HUDEP-2 (cell line): ENCODE data around the gene HPRT1.
A peak's percentile ranks its signal among the peaks of the same experiment; 100 is the strongest.
"Not testable (repeated sequence)": the region's sequence is repeated elsewhere in the genome, so short reads cannot be mapped to it uniquely, and the experiment has no call there.

Experiments used
- DNase-seq, 76 experiments: peaks; one replicate each; lab custom pipeline; 2025; ENCODE audit not compliant: unreplicated experiment in 76 of 76; lab: John Stamatoyannopoulos, UW

HPRT1 gene, protein sequence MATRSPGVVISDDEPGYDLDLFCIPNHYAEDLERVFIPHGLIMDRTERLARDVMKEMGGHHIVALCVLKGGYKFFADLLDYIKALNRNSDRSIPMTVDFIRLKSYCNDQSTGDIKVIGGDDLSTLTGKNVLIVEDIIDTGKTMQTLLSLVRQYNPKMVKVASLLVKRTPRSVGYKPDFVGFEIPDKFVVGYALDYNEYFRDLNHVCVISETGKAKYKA

DNA sequence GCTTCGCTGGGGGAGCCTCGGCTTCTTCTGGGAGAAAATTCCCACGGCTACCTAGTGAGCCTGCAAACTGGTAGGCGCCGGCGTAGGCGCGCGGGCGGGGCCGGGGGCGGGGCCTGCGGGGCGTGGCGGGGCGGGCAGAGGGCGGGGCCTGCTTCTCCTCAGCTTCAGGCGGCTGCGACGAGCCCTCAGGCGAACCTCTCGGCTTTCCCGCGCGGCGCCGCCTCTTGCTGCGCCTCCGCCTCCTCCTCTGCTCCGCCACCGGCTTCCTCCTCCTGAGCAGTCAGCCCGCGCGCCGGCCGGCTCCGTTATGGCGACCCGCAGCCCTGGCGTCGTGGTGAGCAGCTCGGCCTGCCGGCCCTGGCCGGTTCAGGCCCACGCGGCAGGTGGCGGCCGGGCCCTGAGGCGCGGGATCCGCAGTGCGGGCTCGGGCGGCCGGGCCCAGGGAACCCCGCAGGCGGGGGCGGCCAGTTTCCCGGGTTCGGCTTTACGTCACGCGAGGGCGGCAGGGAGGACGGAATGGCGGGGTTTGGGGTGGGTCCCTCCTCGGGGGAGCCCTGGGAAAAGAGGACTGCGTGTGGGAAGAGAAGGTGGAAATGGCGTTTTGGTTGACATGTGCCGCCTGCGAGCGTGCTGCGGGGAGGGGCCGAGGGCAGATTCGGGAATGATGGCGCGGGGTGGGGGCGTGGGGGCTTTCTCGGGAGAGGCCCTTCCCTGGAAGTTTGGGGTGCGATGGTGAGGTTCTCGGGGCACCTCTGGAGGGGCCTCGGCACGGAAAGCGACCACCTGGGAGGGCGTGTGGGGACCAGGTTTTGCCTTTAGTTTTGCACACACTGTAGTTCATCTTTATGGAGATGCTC, at the start of gene HPRT1:
TSS of gene HPRT1 (plus strand) at position 161 of the 857 bp plus-strand sequence. CDS start at position 308, 147 bp downstream.
- DNase-seq: peak in 74 of 76 experiments; percentile 0 to 72 (median 50)

DNA sequence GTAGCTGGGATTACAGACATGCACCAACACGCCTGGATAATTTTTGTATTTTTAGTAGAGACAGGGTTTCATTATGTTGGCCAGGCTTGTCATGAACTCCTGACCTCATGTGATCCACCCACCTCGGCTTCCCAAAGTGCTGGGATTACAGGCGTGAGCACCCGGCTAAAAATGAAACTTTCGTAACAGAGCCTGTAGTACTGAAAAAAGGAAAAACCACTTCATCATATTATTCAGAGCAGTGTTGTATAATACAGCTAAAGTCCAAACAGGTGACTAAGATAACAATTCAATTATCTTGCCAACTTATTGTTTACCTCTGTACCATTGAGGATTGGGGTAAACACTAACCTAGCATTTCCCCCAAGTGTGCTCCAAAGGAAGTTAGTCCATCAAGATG, 43.9 kb upstream of the HPRT1 start:
- no peak for DNase-seq

DNA sequence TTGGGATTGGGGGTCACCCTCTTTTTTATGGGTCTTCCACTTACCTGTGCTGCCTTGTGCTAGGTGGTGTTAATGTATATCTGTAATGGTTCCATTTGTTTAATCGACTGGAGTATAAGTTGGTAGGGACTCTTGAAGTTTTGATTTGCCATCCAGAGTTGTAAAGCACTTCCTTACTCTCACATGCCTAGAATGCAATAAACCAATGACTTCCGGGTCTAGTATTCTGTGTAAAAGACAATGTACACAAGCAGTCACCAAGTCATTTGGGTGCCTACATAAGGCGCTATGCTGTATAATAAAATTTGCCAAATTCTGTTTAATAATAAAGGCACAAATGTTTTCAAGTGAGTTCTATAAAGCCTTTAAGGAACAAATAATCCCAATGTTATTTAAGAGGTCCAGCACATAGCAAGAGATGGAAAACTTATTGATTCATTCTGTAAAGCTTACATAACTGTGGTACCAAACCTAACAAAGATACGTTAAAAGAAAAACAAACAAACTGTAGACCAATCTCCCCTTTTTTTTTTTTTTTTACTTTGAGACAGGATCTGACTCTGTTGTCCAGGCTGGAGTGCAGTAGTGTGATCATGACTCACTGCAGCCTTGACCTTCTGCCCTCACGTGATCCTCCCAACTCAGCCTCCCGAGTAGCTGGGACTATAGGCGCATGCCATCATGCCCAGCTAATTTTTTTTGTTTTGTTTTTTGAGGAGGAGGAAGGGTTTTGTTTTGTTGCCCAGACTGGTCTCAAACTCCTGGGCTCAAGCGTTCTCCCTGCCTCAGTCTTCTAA, 41.5 kb upstream of the HPRT1 start:
- DNase-seq: no peak

DNA sequence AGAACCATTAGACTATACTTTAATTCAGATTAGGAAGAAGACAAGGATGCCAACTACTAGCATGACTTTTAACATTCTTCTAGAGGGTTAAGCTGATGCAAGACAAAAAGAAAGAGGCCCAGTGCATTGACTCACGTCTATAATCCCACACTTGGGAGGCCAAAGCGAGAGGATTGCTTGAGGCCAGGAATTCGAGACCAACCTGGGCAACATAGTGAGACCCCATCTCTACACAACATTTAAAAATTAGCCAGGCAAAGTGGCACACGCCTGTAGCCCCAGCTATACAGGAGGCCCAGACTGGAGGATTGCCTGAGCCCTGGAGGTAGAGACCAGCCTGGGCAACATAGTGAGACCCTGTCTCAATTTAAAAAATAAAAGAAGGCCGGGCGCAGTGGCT, 40.2 kb upstream of the HPRT1 start:
- no peak for DNase-seq

DNA sequence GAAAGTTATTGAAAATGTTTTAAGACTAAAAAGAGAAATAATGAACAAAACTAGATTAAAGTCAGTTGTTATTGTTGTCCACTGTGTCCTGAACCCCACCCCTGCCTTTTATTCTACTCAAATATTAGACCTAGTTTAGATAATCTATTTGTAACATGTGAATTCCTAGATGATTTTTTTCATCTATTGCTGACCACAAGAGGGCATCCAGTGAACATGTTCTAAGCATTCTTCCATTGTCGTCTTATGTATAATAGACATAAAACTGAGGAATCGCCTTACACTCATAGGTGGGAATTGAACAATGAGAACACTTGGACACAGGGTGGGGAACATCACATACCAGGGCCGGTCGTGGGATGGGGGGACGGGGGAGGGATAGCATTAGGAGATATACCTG, 36.4 kb upstream of the HPRT1 start:
- DNase-seq: peak in 4 of 76 experiments; percentile 0 to 17 (median 4)

DNA sequence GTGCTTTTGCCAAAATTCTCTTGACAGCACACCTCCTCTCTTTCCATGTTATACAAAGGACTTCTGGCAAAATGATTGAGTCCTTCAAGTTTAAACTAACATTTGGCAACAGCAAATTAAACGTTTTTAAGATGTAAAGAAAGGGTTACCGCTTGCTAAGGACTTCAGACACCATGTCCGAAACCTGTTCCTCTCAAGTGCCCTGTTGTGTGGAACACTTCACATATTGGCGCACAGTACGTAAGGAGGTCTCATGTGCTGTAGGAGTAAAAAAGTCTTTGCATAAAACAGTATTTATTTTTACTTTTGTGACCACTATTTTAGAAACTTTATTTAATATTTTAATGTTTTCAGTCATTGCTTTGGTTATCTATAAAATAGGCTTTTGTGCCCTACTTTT, 33.7 kb upstream of the HPRT1 start:
- DNase-seq: no peak

DNA sequence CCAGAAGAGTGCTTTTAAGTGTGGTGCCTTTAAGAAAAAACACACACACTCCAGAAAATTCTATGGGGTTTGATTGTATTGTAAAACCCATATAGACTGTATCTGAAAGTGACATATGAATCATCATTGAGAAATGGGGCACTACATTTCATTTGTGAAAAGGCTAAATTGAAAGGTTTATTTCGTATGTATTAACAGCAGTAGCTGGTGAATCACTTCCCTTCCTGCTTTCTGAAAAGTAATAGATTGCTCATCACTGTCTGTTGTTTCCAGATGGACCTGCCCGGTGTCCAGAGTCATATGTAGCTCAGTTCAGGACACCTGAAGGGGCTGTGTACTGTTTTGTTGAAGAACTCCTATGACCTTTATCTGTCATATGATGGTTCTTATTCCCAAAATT, 28.1 kb upstream of the HPRT1 start:
- no peak for DNase-seq

DNA sequence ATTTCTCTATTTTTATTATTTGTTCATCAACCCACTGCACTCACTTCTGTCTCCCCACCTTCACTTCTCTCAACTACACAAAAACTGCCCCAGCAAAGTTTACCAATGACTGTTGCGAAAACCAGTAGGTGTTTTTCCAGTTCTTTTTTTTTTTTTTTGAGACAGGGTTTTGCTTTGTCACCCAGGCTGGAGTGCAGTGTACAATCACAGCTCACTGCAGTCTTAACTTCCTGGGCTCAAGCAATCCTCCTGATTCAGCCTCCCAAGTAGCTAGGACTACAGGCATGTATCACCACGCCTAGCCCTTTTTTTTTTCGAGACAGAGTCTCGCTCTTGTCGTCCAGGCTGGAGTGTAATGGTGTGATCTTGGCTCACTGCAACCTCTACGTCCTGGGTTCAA, 24.1 kb upstream of the HPRT1 start:
- DNase-seq: no peak

DNA sequence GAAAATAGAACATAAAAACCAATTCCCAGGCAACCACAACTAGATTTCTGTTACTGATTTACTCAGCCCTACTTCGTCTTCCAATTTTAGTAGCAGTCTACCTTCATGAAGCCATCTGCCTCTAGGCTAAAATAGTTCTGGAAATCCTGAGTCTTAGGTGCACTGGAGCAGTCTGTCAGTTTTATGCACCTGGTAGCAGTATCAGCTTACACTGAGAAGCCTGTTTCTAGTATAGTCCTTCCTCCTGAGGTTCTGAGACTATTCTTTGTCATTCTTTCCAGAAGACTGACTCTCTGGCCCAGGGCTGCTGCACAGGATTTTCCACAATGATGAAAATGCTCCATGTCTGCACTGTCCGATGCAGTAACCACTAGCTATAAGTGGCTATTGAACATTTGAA, 16.9 kb upstream of the HPRT1 start:
- DNase-seq: no peak

DNA sequence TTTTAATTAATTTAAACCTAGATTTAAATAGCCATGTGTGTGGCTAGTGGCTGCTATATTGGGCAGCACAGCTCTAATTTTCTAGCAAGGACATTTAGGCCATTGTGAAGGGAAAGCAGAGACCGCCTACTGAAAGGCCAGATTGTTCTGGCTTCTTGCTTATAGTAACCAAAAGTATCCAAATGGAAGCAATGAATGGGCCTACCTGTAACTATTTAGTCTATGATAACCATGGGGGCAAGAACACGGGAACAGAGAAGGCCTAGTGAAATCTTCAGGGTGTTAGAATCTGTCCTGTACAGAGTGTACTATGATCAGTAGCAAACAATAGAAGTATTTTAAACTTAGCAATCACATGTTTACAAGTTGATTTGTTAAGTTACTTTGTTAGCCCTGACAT, 16.5 kb upstream of the HPRT1 start:
- DNase-seq: no peak

DNA sequence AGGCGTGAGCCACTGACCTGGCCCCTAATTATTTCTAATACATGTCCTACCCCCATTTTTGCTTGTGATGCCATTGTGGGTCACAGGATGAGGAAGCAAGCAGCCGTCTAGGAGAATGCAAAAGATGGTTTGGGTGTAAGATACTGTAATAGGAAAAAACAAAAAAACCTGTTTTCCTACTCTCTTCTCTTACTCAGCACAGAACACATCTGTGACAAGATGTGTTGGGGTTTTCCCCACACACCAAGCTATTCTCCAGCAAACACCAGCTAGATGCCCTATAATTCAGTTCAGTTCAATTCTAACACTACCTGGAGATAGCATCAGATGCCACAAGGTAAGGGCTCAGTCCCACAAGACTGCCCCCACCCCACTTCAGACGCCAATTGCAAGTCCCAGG, 15.3 kb upstream of the HPRT1 start:
- no peak for DNase-seq

DNA sequence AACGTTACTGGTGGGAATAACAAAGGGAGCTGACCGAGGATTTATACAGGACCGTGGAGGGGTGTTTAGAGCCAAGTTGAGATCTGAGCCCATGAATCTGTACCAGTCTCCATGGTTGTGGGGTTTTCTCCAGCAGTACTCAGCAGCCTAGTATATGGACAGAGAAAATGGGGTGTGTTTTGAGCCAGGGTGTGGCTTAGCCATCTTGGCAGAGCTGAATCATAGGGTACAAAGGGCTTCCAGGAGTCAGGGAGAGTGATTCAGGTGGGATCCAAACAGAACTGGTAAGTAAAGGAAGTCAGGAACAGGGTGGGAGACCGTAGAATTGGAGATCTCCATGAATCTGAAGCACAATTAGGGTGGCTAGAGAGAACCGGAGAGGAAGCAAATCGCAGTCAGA, 7.4 kb upstream of the HPRT1 start:
- DNase-seq: peak in 1 of 76 experiments; percentile 0

DNA sequence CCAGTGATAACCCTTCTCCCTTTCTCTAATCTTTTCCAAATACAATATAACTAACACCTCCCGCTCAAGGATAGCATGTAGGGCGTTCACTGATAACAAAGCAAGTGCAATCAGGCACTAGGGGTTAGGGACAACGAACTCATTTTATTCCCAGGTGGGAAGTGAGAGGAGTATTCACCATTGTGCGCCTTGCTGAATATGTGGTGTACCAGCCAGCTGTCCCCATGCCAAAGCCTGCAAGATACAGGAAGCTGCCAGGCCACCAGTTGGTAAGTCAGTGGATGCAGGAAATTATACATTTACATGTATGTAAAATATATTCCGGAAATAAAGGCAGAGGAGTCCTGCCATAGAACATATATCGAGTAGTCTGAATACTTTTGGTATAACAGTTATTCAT, 6.3 kb upstream of the HPRT1 start:
- DNase-seq: no peak

DNA sequence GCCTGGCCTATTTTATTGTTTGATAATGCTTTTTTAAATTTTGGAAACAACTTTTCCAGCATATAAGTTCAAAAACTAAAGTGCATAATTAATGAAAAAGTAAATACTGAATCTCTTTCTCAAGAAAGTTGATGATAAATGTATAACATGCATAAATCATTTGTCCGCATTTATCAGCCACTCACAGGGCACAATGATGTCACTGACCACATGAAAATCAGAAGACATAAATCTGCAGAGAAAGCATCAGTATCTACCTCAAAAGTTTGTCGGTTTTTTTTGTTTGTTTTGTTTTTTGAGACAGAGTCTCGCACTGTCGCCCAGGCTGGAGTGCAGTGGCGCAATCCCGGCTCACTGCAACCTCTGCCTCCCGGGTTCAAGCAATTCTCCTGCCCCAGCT, 5.5 kb upstream of the HPRT1 start:
- DNase-seq: no peak

DNA sequence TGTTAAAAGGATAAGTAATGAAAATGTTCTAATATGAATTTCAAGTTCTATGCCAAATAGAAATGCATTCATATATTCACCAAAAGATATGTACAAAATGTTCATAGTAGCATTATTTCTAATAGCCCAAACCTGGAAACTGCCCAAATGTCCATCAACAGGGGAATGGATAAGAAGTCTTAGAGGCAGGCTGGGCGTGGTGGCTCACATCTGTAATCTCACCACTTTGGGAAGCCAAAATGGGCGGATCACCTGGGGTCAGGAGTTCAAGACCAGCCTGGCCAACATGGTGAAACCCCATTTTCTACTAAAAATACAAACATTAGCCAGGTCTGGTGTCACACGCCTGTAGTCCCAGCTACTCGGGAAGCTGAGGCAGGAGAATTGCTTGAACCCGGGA, 2.3 kb upstream of the HPRT1 start:
- DNase-seq: peak in 24 of 76 experiments; percentile 0 to 24 (median 3)

DNA sequence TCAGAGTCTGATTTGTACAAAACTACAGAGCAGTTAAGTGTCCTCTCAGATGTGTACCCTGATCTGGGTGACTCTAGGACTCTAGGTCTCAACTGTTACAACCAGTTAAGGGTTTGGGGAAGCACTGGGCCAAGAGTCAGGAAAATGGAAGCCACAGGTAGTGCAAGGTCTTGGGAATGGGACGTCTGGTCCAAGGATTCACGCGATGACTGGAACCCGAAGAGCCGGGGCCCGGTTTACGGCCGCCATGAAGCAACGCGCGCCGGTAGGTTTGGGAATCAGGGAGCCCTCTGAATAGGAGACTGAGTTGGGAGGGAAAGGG, 321 bp upstream of the HPRT1 start:
- DNase-seq: peak in 4 of 76 experiments; percentile 2 to 36 (median 30)

DNA sequence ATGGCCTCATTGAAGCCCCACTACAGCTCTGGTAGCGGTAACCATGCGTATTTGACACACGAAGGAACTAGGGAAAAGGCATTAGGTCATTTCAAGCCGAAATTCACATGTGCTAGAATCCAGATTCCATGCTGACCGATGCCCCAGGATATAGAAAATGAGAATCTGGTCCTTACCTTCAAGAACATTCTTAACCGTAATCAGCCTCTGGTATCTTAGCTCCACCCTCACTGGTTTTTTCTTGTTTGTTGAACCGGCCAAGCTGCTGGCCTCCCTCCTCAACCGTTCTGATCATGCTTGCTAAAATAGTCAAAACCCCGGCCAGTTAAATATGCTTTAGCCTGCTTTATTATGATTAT, 876 bp downstream of the HPRT1 start:
- peak in 7 of 76 experiments; percentile 0 to 10 (median 1) for DNase-seq

DNA sequence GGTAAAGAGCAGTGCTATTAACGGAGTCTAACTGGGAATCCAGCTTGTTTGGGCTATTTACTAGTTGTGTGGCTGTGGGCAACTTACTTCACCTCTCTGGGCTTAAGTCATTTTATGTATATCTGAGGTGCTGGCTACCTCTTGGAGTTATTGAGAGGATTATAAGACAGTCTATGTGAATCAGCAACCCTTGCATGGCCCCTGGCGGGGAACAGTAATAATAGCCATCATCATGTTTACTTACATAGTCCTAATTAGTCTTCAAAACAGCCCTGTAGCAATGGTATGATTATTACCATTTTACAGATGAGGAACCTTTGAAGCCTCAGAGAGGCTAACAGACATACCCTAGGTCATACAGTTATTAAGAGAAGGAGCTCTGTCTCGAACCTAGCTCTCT, 1.5 kb downstream of the HPRT1 start:
- DNase-seq: peak in 4 of 76 experiments; percentile 0 to 16 (median 2)

DNA sequence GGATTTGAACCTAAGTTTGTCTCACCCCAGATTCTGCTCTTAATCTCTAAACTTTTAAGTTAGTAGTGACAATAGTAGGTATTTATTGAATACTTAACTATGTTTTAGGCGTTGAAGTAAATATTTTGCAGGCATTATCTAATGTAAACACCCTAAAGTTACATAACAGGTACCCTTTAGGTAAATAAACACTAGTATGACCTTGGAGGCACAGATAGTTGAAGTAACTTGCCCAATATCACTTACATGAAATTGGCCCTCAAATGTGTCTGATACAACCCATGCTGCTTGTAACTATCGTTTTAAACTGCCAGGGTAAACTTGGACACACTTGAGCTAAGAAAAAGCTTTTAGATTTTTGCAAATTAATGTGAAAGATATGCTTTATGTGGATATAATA, 3.0 kb downstream of the HPRT1 start:
- DNase-seq: no peak

DNA sequence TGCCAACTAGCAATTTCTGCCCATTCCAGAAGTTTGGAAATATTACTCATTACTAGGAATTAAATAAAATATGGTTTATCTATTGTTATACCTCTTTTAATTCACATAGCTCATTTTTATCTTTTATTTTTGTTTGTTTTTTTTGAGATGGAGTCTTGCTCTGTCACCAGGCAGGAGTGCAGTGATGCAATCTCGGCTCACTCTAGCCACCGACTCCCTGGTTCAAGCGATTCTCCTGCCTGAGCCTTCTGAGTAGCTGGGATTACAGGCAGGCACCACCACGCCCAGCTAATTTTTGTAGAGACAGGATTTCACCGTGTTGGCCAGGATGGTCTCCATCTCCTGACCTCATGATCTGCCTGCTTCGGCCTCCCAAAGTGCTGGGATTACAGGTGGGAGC, 4.5 kb downstream of the HPRT1 start:
- DNase-seq: not testable (repeated sequence)

DNA sequence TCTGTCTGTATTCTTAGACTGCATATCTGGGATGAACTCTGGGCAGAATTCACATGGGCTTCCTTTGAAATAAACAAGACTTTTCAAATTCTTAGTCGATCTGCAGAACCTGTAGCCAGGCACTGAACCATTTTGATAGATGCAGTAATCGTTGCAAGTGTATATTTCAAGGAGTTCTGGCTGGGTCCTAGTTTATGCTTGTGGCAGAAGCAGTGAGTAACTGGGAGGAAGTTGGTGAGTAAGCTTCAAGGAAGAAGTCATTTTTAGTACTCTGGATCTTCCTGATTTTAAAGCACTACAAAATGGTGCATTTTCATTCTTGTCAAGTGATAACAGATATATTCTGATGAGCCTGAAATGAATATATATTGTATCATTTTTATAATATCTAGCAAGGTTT, 9.5 kb downstream of the HPRT1 start:
- no peak for DNase-seq

DNA sequence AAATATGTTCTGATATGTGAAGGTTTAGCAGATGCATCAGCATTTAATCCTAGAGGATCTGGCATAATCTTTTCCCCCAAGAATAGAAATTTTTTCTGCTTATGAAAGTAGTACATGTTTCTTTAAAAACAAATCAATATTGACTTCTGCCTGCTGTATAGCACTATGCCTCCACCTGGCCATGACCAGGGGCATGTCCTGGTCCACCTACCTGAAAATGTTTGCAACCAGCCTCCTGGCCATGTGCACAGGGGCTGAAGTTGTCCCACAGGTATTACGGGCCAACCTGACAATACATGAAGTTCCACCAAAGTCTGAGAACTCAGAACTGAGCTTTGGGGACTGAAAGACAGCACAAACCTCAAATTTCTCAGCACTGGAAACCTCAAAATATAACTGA, 10.0 kb downstream of the HPRT1 start:
- DNase-seq: no peak
